K562 (cell line): ENCODE results near the gene B4GALNT4. TPM values are rescaled to one million over a fixed set of nuclear protein-coding genes. Genes with fewer than 3 reads are reported as not detected.

Experiments
- ATAC-seq: fragments of 200-7000 bp; cut with Tn5 transposase; 3 replicates; pipeline ENCODE4 v1.9.1; 2020; ENCODE audit warnings: moderate library complexity
- BruUV-seq: library from RNA; stranded (reverse); fragments of 400-500 nt; replicated peaks from 2 replicates; lab custom pipeline; 2021; lab: Mats Ljungman, UMichigan
- CTCF ChIA-PET: fragments of 300-600 bp; formaldehyde crosslinking; extraction: SDS; loops from one replicate; lab custom pipeline; 2021; ENCODE audit warnings: low intra/inter-chr PET ratio; lab: Yijun Ruan, JAX
- POLR2A ChIA-PET: fragments of 300-600, 350-650 bp; sonication (Branson Sonifier 250); formaldehyde crosslinking; extraction: SDS; loops from one replicate; lab custom pipeline; 2021; ENCODE audit warnings: antibody characterized with exemption, inconsistent platforms; lab: Yijun Ruan, JAX
- DNase-seq, 4 experiments: peaks; one replicate each; pipeline versions ENCODE4 v3.0.0 to v3.0.0-alpha.2; 2011 to 2018; ENCODE audit warnings: low spot score in 3 of 4, mixed read lengths in 3 of 4; ENCODE audit errors: extremely low read depth in 1 of 4
- FAIRE-seq: peaks from 2 replicates; lab custom pipeline; 2011; peaks lifted over from hg19 to GRCh38; lab: Jason Lieb, UNC
- H2AFZ ChIP-seq: 2 replicates; pipeline ENCODE4 v1.6.0; 2011; ENCODE audit warnings: low read depth, low read length, control low read depth, inconsistent platforms
- H3K27ac ChIP-seq: fragments of 200-600 bp; 3 replicates; pipeline ENCODE4 v1.8.0; 2011; ENCODE audit warnings: low read depth, mild to moderate bottlenecking, control low read depth, inconsistent platforms, low read length, moderate library complexity, mixed read lengths; ENCODE audit errors: extremely low read depth
- H3K27me3 ChIP-seq, 2 experiments: fragments of 300-600 bp in 1 of 2; 2 replicates in 1 of 2; 3 replicates in 1 of 2; pipeline versions ENCODE4 v1.6.0 to v1.8.0; 2011; ENCODE audit warnings: inconsistent platforms in 2 of 2, low read length in 2 of 2, mild to moderate bottlenecking in 1 of 2, mixed read lengths in 1 of 2, moderate library complexity in 1 of 2; ENCODE audit not compliant: control insufficient read depth in 2 of 2, insufficient read depth in 2 of 2
- H3K36me3 ChIP-seq: fragments of 300-600 bp; 3 replicates; pipeline ENCODE4 v1.8.0; 2011; ENCODE audit warnings: mild to moderate bottlenecking, low read length, inconsistent platforms; ENCODE audit not compliant: control insufficient read depth, insufficient read depth
- H3K4me1 ChIP-seq, 2 experiments: fragments of 200-600 bp in 1 of 2; replicated peaks in 1 of 2; 2 replicates in 1 of 2; 3 replicates in 1 of 2; pipeline versions ENCODE4 v1.5.1 to v1.8.0; 2011; ENCODE audit warnings: inconsistent platforms in 2 of 2, low read length in 2 of 2, mild to moderate bottlenecking in 1 of 2, mixed read lengths in 1 of 2, moderate library complexity in 1 of 2; ENCODE audit not compliant: control insufficient read depth in 2 of 2, insufficient read depth in 2 of 2
- H3K4me2 ChIP-seq: 2 replicates; pipeline ENCODE4 v1.6.1; 2011; ENCODE audit warnings: low read length, control low read depth, inconsistent platforms, mixed read lengths; ENCODE audit not compliant: insufficient read depth
- H3K4me3 ChIP-seq: fragments of 200-600 bp; sonication (generic), shearing (Covaris generic); 2 replicates; pipeline ENCODE4 v1.5.1; 2016; ENCODE audit warnings: control low read depth, inconsistent platforms
- H3K79me2 ChIP-seq: fragments of 200-600 bp; 3 replicates; pipeline ENCODE4 v1.8.0; 2011; ENCODE audit warnings: low read length, inconsistent platforms; ENCODE audit not compliant: control insufficient read depth, insufficient read depth
- H3K9ac ChIP-seq, 2 experiments: 2 replicates each; pipeline versions ENCODE4 v1.6.0 to v1.6.1; 2011; ENCODE audit warnings: low read depth in 2 of 2, low read length in 2 of 2, control low read depth in 1 of 2, inconsistent platforms in 1 of 2, mild to moderate bottlenecking in 1 of 2, mixed read lengths in 1 of 2; ENCODE audit not compliant: insufficient read depth in 1 of 2
- H3K9me1 ChIP-seq: one replicate; pipeline ENCODE4 v1.6.0; 2011; ENCODE audit warnings: inconsistent platforms, mild to moderate bottlenecking, low read length, moderate library complexity; ENCODE audit not compliant: control insufficient read depth, insufficient read depth
- H3K9me3 ChIP-seq: replicated peaks from 2 replicates; pipeline ENCODE4 v1.5.1; 2011; ENCODE audit warnings: low read depth, low read length, inconsistent platforms; ENCODE audit not compliant: control insufficient read depth, insufficient read depth
- H4K20me1 ChIP-seq: replicated peaks from 2 replicates; pipeline ENCODE4 v1.6.1; 2011; ENCODE audit warnings: low read length, inconsistent platforms, mixed read lengths; ENCODE audit not compliant: control insufficient read depth, insufficient read depth
- CAMTA2 ChIP-seq: fragments of 250-450 bp; sonication (Bioruptor Pico); conservative IDR thresholded peaks from 2 replicates; pipeline ENCODE4 v1.5.1; 2022
- CREB1 ChIP-seq, 2 experiments: sonication (generic) in 1 of 2; formaldehyde crosslinking in 1 of 2; IDR thresholded peaks; 2 replicates each; pipeline versions ENCODE4 v1.6.1 to v1.8.0; 2012 to 2022; ENCODE audit warnings: inconsistent platforms in 1 of 2, mild to moderate bottlenecking in 1 of 2, missing genetic modification reagents in 1 of 2, moderate library complexity in 1 of 2
- ERF ChIP-seq: fragments of 450-650 bp; formaldehyde crosslinking; IDR thresholded peaks from 2 replicates; pipeline ENCODE4 v1.4.0; 2020; ENCODE audit warnings: mild to moderate bottlenecking, mixed read lengths
- HES1 ChIP-seq: fragments of 450-650 bp; IDR thresholded peaks from 2 replicates; pipeline ENCODE4 v1.6.1; 2016; ENCODE audit warnings: low read depth, mild to moderate bottlenecking, moderate library complexity
- KLF16 ChIP-seq: IDR thresholded peaks from 2 replicates; pipeline ENCODE4 v1.6.1; 2016; ENCODE audit warnings: antibody characterized with exemption
- RCOR1 ChIP-seq, 2 experiments: IDR thresholded peaks; 2 replicates each; pipeline ENCODE4 v1.6.1; 2012; ENCODE audit warnings: low read depth in 2 of 2, low read length in 2 of 2, borderline replicate concordance in 1 of 2, improper control_type of control experiment in 1 of 2
- SRF ChIP-seq, 2 experiments: fragments of 250-450, 450-650 bp in 1 of 2; sonication (Bioruptor Pico) in 1 of 2; sonication (generic) in 1 of 2; formaldehyde crosslinking; IDR thresholded peaks; 2 replicates each; pipeline versions ENCODE4 v1.5.0 to v1.5.1; 2020 to 2022; ENCODE audit warnings: mild to moderate bottlenecking in 1 of 2, missing genetic modification reagents in 1 of 2
- YY1 ChIP-seq, 3 experiments: IDR thresholded peaks; 2 replicates each; pipeline ENCODE4 v1.6.1; 2011; ENCODE audit warnings: low read length in 2 of 3, mild to moderate bottlenecking in 2 of 3, moderate library complexity in 2 of 3, borderline replicate concordance in 1 of 3, control low read depth in 1 of 3, low read depth in 1 of 3; ENCODE audit not compliant: insufficient read depth in 3 of 3, insufficient replicate concordance in 2 of 3, control insufficient read depth in 1 of 3, insufficient read length in 1 of 3; ENCODE audit errors: extremely low read depth in 1 of 3
- ZBTB49 ChIP-seq: sonication (generic); formaldehyde crosslinking; IDR thresholded peaks from 2 replicates; pipeline ENCODE4 v1.8.0; 2022; ENCODE audit warnings: missing genetic modification reagents, mild to moderate bottlenecking, borderline replicate concordance
- ZNF134 ChIP-seq: fragments of 250-450 bp; sonication (Bioruptor Pico); conservative IDR thresholded peaks from 2 replicates; pipeline ENCODE4 v1.4.0; 2020
- ZNF830 ChIP-seq: fragments of 250-450 bp; sonication (Bioruptor Pico); IDR thresholded peaks from 2 replicates; pipeline ENCODE4 v1.5.0; 2021; ENCODE audit warnings: mild to moderate bottlenecking
- WGBS: fragments of 100-300 bp; shearing (Covaris generic); methylation state at CpG from one replicate; pipeline ENCODE4 v1.1.6; 2016; ENCODE audit warnings: low coverage, mixed read lengths; ENCODE audit not compliant: insufficient coverage; ENCODE audit errors: missing lambda C conversion rate; 5-methylcytosine and 5-hydroxymethylcytosine counted together
- in situ Hi-C: fragments of 300-500 bp; cut with MboI; formaldehyde crosslinking; loops from 4 replicates; pipeline ENCODE4 v1.15.0; 2018; ENCODE audit warnings: inconsistent platforms, mixed read lengths
- intact Hi-C: fragments of 100-400 bp; cut with micrococcal nuclease; formaldehyde crosslinking; loops from 2 replicates; pipeline ENCODE4 v1.14.2; 2022
- polyA plus RNA-seq, 8 experiments: library from polyadenylated mRNA; depleted of rRNA in 4 of 8; stranded (reverse) in 5 of 8; unstranded in 3 of 8; fragments of >200 nt; fragmentation: Nextera tagmentation in 2 of 8; fragmentation: Illumina TruSeq in 1 of 8; extraction: Ambion mirVana in 2 of 8; extraction: Trizol in 1 of 8; gene quantifications; 2 replicates each; pipeline versions ENCODE4 v1.2.1 to v1.2.3, GENCODE V29; 2011 to 2014; ENCODE audit warnings: inconsistent platforms in 1 of 8, missing spikeins in 1 of 8
- total RNA-seq, 7 experiments: library from RNA; depleted of rRNA in 6 of 7; stranded (reverse); fragments of >200 nt in 6 of 7; fragmentation: Illumina TruSeq in 2 of 7; extraction: Trizol in 2 of 7; gene quantifications; 2 replicates each; pipeline versions ENCODE4 v1.2.1 to v1.2.3, GENCODE V29; 2011 to 2021; ENCODE audit warnings: low replicate concordance in 1 of 7
- TF ChIP-seq, protein P1 (sequence below): sonication (generic); formaldehyde crosslinking; IDR thresholded peaks from 2 replicates; pipeline ENCODE4 v1.8.1; 2022; ENCODE audit warnings: missing genetic modification reagents
- TF ChIP-seq, protein P2 (sequence below): fragments of 200-400 bp; formaldehyde crosslinking; IDR thresholded peaks from 2 replicates; pipeline ENCODE4 v1.6.1; 2017; ENCODE audit warnings: mild to moderate bottlenecking, low read depth, low read length, moderate library complexity

Gene B4GALNT4
- total and polyA plus RNA-seq, 9 of the 15 experiments (the other 6 are each of a cell fraction or from before 2014, with no cell fraction given), result 0.20 to 37.1 (median 10.8) TPM; not detected in 1

DNA sequence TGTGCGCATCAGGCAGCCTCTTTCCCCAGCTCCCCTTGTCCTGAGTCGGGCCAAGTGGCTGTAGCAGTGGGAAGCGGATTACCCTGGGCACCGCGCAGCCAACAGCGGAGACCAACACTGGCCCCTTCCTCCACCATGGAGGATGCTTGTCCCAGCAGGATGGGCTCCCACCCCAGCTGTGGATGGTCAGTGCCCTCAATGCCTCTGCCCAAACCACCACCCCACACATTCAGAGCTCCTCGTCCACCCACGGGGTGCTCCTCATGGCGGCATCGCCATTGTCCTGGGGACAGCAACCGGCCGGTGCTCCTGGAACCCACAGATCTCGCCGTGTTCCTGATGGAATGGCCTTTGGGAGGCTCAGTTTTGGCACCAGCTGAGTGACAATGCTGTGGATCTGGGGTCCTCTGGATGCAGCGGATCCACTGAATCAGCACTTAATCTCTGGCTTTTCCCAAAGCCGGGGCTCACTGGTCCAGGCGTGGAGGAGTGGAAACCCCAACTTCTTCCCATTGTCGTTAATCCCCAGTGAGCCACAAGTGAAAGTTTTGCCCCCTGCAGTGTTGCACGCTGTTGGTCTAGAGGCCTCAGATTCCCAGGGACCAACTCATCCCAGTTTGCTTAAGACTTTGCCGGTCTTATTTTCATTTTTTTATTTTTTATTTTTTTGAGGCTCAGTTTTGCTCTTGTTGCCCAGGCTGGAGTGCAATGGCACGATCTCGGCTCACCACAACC, 4.1 kb upstream of the B4GALNT4 start:
- no peaks in the 10 kb centered on the region for H3K36me3 ChIP-seq
- in situ Hi-C loops (loop anchor here (10.0 kb wide), 1 partner anchor 150 kb away; no protein-coding TSS in a partner anchor), intact Hi-C loops (no loop called here)
- peaks cover 0 to 4% of the 10 kb centered on the region in 2 experiments; a peak in 2 of 5 replicates for H3K27me3 ChIP-seq
- H3K79me2 ChIP-seq, result peaks cover 3% of the 10 kb centered on the region
- H3K9ac ChIP-seq, result no peak overlapping the region
- POLR2A ChIA-PET, result interaction anchor here (0.6 kb wide), 1 partner anchor 155 kb away, joined by 3 read pairs; no protein-coding TSS in a partner anchor
- DNase-seq, result no peak
- H3K9me1 ChIP-seq, result peaks cover 2% of the 10 kb centered on the region
- H4K20me1 ChIP-seq, result no peaks in the 10 kb centered on the region
- CTCF ChIA-PET, result no interaction called here
- no peak overlapping the region for H2AFZ ChIP-seq
- no peak for ATAC-seq
- 39% methylated on average over 22 of the region's 22 CpGs for WGBS
- peaks cover 8% of the 10 kb centered on the region for H3K9me3 ChIP-seq
- peaks cover 15 to 52% of the 10 kb centered on the region in 2 experiments for H3K4me1 ChIP-seq
- no peak overlapping the region for H3K4me2 ChIP-seq
- no peak overlapping the region for H3K27ac ChIP-seq
- H3K4me3 ChIP-seq, result no peak overlapping the region
- no peak for FAIRE-seq
- BruUV-seq, result no TSS peak
- TF ChIP-seq KLF16 (no peak), HES1 (no peak), ZNF134 (no peak), ZBTB49 (CRISPR knock-in tag) (no peak), RCOR1 (IDR thresholded peaks at IDR 0.05; ENCODE audit: borderline replicate concordance in 1 of 2, low read depth in 2 of 2, low read length in 2 of 2) (no peak), ZNF830 (CRISPR knock-in tag) (no peak), ERF (CRISPR knock-in tag) (no peak), SRF (CRISPR knock-in tag; IDR thresholded peaks at IDR 0.05) (no peak), CREB1 (IDR thresholded peaks at IDR 0.05) (no peak), CREB1 (CRISPR knock-in tag; IDR thresholded peaks at IDR 0.05) (no peak), CAMTA2 (CRISPR knock-in tag) (no peak), YY1 (IDR thresholded peaks at IDR 0.05; ENCODE audit: borderline replicate concordance in 1 of 3, control insufficient read depth in 1 of 3, extremely low read depth in 1 of 3, insufficient read depth in 3 of 3, insufficient read length in 1 of 3, insufficient replicate concordance in 2 of 3, low read depth in 1 of 3, low read length in 2 of 3) (no peak)
- TF ChIP-seq, protein P1, sequence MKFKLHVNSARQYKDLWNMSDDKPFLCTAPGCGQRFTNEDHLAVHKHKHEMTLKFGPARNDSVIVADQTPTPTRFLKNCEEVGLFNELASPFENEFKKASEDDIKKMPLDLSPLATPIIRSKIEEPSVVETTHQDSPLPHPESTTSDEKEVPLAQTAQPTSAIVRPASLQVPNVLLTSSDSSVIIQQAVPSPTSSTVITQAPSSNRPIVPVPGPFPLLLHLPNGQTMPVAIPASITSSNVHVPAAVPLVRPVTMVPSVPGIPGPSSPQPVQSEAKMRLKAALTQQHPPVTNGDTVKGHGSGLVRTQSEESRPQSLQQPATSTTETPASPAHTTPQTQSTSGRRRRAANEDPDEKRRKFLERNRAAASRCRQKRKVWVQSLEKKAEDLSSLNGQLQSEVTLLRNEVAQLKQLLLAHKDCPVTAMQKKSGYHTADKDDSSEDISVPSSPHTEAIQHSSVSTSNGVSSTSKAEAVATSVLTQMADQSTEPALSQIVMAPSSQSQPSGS, result no peak
- TF ChIP-seq, protein P2, sequence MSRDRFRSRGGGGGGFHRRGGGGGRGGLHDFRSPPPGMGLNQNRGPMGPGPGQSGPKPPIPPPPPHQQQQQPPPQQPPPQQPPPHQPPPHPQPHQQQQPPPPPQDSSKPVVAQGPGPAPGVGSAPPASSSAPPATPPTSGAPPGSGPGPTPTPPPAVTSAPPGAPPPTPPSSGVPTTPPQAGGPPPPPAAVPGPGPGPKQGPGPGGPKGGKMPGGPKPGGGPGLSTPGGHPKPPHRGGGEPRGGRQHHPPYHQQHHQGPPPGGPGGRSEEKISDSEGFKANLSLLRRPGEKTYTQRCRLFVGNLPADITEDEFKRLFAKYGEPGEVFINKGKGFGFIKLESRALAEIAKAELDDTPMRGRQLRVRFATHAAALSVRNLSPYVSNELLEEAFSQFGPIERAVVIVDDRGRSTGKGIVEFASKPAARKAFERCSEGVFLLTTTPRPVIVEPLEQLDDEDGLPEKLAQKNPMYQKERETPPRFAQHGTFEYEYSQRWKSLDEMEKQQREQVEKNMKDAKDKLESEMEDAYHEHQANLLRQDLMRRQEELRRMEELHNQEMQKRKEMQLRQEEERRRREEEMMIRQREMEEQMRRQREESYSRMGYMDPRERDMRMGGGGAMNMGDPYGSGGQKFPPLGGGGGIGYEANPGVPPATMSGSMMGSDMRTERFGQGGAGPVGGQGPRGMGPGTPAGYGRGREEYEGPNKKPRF, result no peak
